Erythroblast (primary cell): Measurements from ENCODE around the gene SLC48A1.

Experiments
- GATA1 ChIP-seq: IDR thresholded peaks from 2 replicates; pipeline ENCODE4 v1.6.1; 2011; ENCODE audit warnings: low read depth, mild to moderate bottlenecking, control low read depth, low read length, moderate library complexity
- POLR2A ChIP-seq: IDR thresholded peaks from 2 replicates; pipeline ENCODE4 v1.6.1; 2011; ENCODE audit warnings: mild to moderate bottlenecking, low read length

DNA sequence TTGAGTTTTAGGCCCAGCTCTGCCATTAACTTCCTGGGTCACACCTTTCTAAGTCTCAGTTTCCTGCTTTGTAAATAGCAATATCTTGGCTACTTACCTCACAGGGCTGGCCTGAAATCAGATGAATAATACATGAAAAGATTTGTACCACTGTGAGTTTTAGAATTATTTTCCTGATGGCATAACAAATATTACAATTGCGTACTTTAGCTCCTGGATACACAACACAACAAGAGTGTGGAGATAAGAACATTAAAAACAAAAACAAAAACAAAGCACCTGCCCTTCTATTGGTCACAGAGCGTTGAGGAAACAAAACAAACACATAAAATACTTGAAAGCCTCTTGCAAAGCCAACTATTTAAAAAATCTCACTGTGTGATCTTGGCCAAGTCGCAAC is 51.6 kb downstream of the SLC48A1 start:
- TF ChIP-seq POLR2A (no peak), GATA1 (no peak)
